Esophagus (tissue), 2 donors: Measurements from ENCODE around the gene PLSCR3. TPM values are rescaled to one million over a fixed set of nuclear protein-coding genes. Genes with fewer than 3 reads are reported as not detected.

Experiments used
- H3K27ac ChIP-seq, 2 donors: one replicate each; pipeline ENCODE4 v1.5.1; 2013; ENCODE audit warnings: low read depth in 2 of 2, mild to moderate bottlenecking in 2 of 2, inconsistent platforms in 1 of 2, low read length in 1 of 2, moderate library complexity in 1 of 2
- H3K27me3 ChIP-seq, 2 donors: one replicate each; pipeline ENCODE4 v1.6.1; 2013; ENCODE audit warnings: low read length in 2 of 2, control low read depth in 1 of 2, mild to moderate bottlenecking in 1 of 2; ENCODE audit not compliant: insufficient read depth in 2 of 2, control insufficient read depth in 1 of 2
- H3K36me3 ChIP-seq, 2 donors: one replicate each; pipeline ENCODE4 v1.6.1; 2013; ENCODE audit warnings: low read length in 1 of 2; ENCODE audit not compliant: control insufficient read depth in 2 of 2, insufficient read depth in 2 of 2
- H3K4me1 ChIP-seq, 2 donors: one replicate each; pipeline ENCODE4 v1.6.1; 2013; ENCODE audit warnings: low read length in 1 of 2; ENCODE audit not compliant: control insufficient read depth in 2 of 2, insufficient read depth in 2 of 2
- H3K4me3 ChIP-seq, 2 donors: one replicate each; pipeline ENCODE4 v1.5.1; 2013; ENCODE audit warnings: low read length in 2 of 2, mild to moderate bottlenecking in 2 of 2, low read depth in 1 of 2, moderate library complexity in 1 of 2
- H3K9me3 ChIP-seq, 2 donors: one replicate each; pipeline ENCODE4 v1.6.1; 2013; ENCODE audit warnings: mild to moderate bottlenecking in 2 of 2, low read depth in 1 of 2, low read length in 1 of 2, moderate library complexity in 1 of 2; ENCODE audit not compliant: control insufficient read depth in 2 of 2, insufficient read depth in 1 of 2
- WGBS, 2 donors: extraction: QIAGEN DNeasy Blood & Tissue Kit; methylation state at CpG; one replicate each; pipeline ENCODE4 v1.1.7; 2013; 5-methylcytosine and 5-hydroxymethylcytosine counted together
- polyA plus RNA-seq, 2 donors: library from polyadenylated mRNA; stranded (reverse); fragments of 200-250 nt; gene quantifications; one replicate each; pipeline ENCODE4 v1.2.3, GENCODE V29; 2013
- donor health status: healthy with polysubstance abuse.
- donor health status: Bipolar disorder and iron deficiency.

The PLSCR3 gene
- polyA plus RNA-seq, 2 donors: 24.7 to 31.0 TPM

DNA sequence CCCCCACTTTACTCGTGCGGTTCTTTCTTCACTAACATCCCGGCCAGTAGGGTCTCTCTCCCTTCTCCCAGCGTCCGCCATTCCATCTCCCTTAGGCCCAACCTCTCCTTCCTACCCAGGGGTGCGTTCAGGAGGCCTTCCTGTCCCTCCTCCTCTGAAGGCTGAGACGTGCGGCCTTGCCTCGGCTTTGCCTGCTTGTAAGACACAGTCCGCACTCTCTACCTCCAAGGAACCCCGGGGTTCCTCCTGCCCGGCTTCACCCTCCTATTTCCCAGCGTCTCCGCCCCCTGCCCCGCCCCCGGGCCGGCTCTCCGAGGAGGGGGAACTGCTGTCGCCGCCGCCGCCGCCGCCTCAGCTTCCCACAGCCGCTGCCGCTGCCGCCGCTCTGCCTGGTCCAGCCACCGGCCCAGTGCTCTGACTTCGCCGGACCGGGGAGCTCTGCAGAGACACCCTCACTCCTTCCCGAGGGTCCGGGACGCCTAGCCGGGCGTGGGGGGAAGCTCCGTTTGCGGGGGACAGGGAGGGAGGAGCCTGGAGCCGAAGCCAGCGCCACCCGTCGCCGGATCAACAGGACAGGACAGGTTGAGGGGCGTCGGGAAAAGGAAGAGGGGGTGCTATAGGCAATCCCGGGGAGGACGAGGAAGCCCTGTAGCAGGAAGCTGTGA, 43.8 kb upstream of the PLSCR3 start:
- Histone ChIP-seq H3K27ac (peak overlapping the region; percentile 62 to 65), H3K27me3 (no peaks in the 10 kb centered on the region), H3K36me3 (no peaks in the 10 kb centered on the region), H3K4me3 (peak overlapping the region; percentile 55 to 60), H3K4me1 (peaks cover 0 to 23% of the 10 kb centered on the region in 2 donors), H3K9me3 (no peaks in the 10 kb centered on the region)
- WGBS, 2 donors: 12 to 19% methylated on average over 46 to 48 of the region's 48 CpGs

DNA sequence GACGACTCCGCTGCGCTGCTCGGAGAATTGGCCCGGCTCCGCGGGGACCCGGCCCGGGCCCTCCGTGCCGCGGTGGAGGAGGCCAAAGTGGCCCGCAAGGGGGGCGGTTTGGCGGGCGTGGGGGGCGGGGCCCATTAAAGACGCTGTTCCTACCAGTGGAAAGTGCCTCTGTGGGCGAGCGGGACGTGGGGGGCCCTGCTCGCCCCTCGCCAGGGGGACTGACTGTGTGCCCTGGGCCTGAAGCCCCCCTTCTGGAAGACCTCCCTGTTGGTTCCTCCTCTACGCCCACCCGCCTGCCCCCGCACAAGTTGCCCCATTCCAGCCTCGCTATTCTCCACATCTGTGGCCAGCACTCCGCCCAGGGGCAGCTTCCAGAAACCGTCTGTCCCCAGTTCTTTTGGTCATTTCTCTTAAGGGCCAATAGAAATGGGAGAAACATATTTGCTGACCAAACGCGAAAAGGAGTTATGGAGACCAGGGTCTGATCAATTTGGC, 43.1 kb upstream of the PLSCR3 start:
- H3K36me3 ChIP-seq: no peaks in the 10 kb centered on the region
- H3K27ac ChIP-seq: peak overlapping the region; percentile 72 to 93
- peaks cover 0 to 23% of the 10 kb centered on the region in 2 donors for H3K4me1 ChIP-seq
- H3K4me3 ChIP-seq: peak overlapping the region; percentile 55 to 63
- no peaks in the 10 kb centered on the region for H3K9me3 ChIP-seq
- WGBS, 2 donors: 27 to 29% methylated on average over 28 to 31 of the region's 31 CpGs
- H3K27me3 ChIP-seq: no peaks in the 10 kb centered on the region

DNA sequence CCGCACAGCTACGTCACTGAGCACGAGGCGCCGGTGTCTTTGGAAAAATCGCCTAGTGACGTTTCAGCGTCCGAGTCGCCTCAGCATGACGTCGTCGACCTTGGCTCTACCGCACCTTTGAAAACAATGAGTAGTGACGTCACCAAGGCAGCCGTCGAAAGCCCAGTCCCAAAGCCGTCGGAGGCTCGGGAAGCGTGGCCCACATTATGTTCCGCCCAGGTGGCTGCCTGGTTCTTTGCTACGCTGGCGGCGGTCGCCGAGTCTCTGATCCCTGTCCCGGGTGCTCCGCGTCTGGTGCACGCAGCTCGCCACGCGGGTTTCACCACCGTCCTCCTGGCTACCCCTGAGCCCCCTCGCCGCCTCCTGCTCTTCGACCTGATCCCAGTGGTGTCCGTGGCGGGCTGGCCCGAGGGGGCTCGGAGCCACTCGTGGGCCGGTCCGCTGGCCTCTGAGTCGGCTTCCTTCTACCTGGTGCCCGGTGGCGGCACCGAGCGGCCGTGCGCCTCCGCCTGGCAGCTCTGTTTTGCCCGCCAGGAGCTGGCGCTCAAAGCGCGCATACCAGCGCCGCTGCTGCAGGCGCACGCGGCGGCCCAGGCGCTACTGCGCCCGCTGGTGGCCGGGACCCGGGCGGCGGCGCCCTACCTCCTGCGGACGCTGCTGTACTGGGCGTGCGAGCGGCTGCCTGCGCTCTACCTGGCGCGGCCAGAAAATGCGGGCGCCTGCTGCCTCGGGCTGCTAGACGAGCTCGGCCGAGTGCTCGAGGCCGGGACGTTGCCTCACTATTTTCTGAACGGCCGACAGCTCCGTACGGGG, 42.4 kb upstream of the PLSCR3 start:
- no peaks in the 10 kb centered on the region for H3K9me3 ChIP-seq
- H3K36me3 ChIP-seq: no peaks in the 10 kb centered on the region
- WGBS, 2 donors: 5% methylated on average over 92 of the region's 92 CpGs
- peaks cover 0 to 23% of the 10 kb centered on the region in 2 donors for H3K4me1 ChIP-seq
- peak overlapping the region; percentile 93 to 94 for H3K27ac ChIP-seq
- peak overlapping the region; percentile 63 to 69 for H3K4me3 ChIP-seq
- no peaks in the 10 kb centered on the region for H3K27me3 ChIP-seq

DNA sequence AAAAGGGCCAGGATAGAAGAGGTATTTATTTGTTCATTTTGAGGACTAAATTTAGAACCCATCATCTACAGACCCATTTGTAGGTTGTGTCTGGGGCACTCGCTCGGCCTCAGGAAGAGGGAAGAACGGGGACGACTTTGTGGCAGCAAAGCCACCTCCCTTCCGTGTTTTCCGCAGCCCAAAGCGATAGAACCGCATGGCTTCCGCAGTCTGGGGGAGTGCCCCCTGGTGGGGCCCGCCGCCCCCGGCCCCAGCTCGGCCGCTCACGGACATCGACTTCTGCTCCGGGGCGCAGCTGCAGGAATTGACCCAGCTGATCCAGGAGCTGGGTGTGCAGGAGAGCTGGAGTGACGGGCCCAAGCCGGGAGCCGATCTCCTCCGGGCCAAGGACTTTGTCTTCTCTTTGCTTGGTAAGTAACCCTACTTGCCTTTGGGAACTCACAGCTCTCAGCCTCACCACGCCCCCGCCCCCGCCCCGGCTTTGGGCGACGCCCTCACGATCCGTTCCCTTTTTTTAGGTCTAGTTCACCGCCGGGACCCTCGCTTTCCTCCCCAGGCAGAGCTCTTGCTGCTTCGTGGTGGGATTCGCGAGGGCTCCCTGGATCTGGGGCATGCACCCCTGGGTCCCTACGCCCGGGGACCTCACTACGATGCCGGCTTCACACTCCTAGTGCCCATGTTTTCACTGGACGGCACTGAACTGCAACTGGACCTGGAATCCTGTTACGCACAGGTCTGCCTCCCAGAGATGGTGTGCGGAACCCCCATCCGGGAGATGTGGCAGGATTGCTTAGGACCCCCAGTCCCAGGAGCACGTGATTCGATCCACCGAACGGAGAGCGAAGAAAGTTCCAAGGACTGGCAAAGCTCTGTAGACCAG, 41.6 kb upstream of the PLSCR3 start:
- H3K27me3 ChIP-seq: no peaks in the 10 kb centered on the region
- 5 to 6% methylated on average over 49 of the region's 49 CpGs for WGBS, 2 donors
- H3K36me3 ChIP-seq: no peaks in the 10 kb centered on the region
- H3K27ac ChIP-seq: peak overlapping the region; percentile 93 to 94
- H3K4me3 ChIP-seq: peak overlapping the region; percentile 63 to 69
- peaks cover 0 to 23% of the 10 kb centered on the region in 2 donors for H3K4me1 ChIP-seq
- H3K9me3 ChIP-seq: no peaks in the 10 kb centered on the region

DNA sequence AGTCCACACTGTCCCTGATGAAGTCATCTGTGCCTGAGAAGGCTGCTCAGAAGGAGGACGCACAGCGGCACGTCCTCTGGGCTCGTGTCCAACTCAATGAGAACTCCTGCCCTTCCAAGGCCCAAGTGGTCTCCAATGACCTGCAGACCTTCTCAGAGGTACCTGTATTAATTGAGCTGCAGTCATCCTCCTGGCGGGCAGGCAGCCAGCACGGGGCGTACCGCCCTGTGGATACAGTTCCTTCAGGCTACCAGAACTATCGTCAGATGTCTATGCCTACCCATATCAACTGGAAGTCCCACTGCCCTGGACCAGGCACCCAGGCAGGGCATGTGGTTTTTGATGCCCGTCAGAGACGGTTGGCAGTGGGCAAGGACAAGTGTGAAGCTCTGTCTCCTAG, 38.0 kb upstream of the PLSCR3 start:
- 93 to 94% methylated on average over 11 of the region's 11 CpGs for WGBS, 2 donors
- Histone ChIP-seq H3K27me3 (no peaks in the 10 kb centered on the region), H3K4me3 (no peak overlapping the region)

DNA sequence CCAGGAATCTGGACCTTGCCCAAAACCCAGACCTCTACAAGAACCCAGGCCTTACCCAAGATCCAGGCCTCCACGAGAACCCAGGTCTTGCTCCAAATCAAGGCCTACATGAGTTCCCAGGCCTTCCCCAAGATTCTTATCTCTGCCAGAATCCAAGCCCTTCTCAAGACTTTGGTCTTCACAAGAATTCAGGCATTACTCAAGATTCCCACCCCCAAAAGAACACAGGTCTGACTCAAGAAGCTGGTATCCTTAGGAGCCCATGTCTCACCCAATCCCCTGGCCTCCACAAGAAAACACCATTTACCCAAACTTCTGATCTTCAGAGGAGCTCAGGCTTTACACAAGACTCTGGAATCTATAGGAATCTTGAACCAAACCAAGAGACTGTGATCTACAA, 36.9 kb upstream of the PLSCR3 start:
- Histone ChIP-seq H3K9me3 (no peaks in the 10 kb centered on the region), H3K27ac (no peak overlapping the region), H3K36me3 (no peaks in the 10 kb centered on the region), H3K27me3 (no peaks in the 10 kb centered on the region), H3K4me1 (no peaks in the 10 kb centered on the region), H3K4me3 (no peak overlapping the region)
- WGBS, 2 donors: 83 to 90% methylated on average over 1 of the region's 1 CpG

More for the DNA sequence above, 38.0 kb upstream of the PLSCR3 start:
- H3K36me3 ChIP-seq: no peaks in the 10 kb centered on the region
- peaks cover 0 to 4% of the 10 kb centered on the region in 2 donors for H3K4me1 ChIP-seq
- H3K9me3 ChIP-seq: no peaks in the 10 kb centered on the region
- no peak overlapping the region for H3K27ac ChIP-seq

DNA sequence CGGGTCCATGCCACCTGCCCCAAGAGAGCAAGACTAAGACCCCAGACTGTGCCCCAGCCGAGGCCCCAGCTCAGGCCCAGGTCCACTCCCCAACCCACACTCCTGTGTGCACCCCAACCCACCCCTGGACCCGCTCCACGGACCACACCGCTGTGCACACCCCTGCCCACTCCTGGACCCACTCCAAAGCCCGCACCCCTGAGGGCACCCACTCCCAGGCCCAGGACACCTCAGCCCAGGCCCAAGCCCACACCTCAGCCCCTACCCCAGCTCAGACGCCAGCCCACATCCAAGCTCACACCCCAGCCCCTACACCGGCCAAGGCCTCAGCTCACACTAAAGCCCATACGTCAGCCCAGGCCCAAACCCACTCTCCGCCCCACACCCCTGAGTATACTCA, 35.4 kb upstream of the PLSCR3 start:
- H3K4me1 ChIP-seq: no peaks in the 10 kb centered on the region
- no peaks in the 10 kb centered on the region for H3K27me3 ChIP-seq
- H3K4me3 ChIP-seq: no peak overlapping the region
- no peak overlapping the region for H3K27ac ChIP-seq
- H3K9me3 ChIP-seq: no peaks in the 10 kb centered on the region
- 87 to 88% methylated on average over 10 of the region's 10 CpGs for WGBS, 2 donors
- no peaks in the 10 kb centered on the region for H3K36me3 ChIP-seq

DNA sequence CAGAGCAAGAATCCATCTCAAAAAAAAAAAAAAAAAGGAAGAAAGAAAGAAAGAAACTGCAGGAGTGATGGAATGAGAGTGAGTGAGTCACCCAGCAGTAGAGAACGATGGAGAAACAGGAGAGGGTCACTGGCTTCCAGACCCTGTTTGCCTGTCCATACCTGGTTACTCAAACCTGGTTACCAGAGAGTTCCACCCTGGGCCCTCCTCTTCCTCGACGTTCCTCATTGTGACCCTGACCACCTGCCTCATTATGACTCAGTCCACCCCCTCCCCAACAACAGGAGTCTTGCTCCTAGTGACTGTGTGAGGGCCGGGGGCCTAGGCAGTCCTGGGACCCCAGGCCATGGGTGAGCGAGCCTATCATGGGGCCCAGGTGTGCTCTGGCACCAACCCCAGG, 34.2 kb upstream of the PLSCR3 start, which contains the start of gene SPEM3:
SPEM3 (plus strand) TSS at position 301 of the 400 bp plus-strand sequence; CDS start at position 347, 46 bp downstream.
- no peaks in the 10 kb centered on the region for H3K27me3 ChIP-seq
- H3K4me3 ChIP-seq: no peak within 1 kb of the TSS
- 65 to 69% methylated on average over 5 of the region's 5 CpGs for WGBS, 2 donors
- H3K4me1 ChIP-seq: no peaks in the 10 kb centered on the region
- H3K27ac ChIP-seq: no peak within 1 kb of the TSS
- no peaks in the 10 kb centered on the region for H3K36me3 ChIP-seq
- H3K9me3 ChIP-seq: no peaks in the 10 kb centered on the region

DNA sequence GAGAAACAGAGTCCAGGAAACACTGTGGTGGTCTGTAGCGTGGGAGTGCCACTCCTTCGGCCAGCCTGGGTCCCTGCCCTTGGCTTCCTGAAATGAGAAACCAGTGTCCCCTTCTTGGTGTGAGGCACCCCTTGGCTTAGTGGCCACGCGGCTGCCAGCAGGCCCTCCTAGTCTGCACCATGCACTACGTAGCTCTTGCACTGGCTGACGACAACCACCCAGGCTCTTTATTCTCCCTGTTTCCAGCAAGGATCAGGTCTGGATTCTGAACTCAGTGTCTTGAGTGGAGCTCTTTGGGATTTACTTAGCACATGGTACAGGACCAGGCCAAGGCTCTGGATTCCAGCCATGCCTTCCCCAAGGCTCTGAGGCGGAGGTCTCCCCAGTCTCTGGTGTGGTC, 33.2 kb upstream of the PLSCR3 start:
- WGBS, 2 donors: 90 to 97% methylated on average over 7 of the region's 7 CpGs
- Histone ChIP-seq H3K9me3 (no peaks in the 10 kb centered on the region), H3K27ac (no peak overlapping the region), H3K27me3 (no peaks in the 10 kb centered on the region), H3K36me3 (no peaks in the 10 kb centered on the region), H3K4me3 (no peak overlapping the region), H3K4me1 (no peaks in the 10 kb centered on the region)
